ENCODE data around the gene AP2B1.

DNA sequence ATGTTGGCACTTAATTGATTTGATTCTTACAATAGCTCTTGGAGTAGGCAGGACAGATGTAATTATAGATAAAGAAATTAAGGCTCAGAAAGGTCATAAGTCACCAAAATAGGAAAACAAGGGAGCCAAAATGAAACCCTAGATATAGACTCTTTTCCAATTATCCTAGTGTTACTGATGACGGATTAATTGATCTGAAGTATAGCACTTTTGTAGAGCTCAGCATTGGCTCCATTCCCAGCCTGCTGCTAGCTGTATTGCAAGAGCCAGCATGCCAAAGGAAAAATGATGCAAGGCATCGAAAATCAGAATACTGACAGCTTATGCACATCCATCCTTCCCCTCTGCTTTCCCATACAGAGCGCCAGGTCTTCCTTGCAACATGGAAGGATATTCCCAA is 122.8 kb downstream of the AP2B1 start:
- TF ChIP-seq, protein P1, sequence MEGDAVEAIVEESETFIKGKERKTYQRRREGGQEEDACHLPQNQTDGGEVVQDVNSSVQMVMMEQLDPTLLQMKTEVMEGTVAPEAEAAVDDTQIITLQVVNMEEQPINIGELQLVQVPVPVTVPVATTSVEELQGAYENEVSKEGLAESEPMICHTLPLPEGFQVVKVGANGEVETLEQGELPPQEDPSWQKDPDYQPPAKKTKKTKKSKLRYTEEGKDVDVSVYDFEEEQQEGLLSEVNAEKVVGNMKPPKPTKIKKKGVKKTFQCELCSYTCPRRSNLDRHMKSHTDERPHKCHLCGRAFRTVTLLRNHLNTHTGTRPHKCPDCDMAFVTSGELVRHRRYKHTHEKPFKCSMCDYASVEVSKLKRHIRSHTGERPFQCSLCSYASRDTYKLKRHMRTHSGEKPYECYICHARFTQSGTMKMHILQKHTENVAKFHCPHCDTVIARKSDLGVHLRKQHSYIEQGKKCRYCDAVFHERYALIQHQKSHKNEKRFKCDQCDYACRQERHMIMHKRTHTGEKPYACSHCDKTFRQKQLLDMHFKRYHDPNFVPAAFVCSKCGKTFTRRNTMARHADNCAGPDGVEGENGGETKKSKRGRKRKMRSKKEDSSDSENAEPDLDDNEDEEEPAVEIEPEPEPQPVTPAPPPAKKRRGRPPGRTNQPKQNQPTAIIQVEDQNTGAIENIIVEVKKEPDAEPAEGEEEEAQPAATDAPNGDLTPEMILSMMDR (IDR thresholded peaks at IDR 0.05), result no peak
- TF ChIP-seq POLR2A (IDR thresholded peaks at IDR 0.05), result no peak
- no peak for TF ChIP-seq POLR2AphosphoS5 (IDR thresholded peaks at IDR 0.05)
